ENCODE measurements around the gene KRTAP5-3. TPM values are rescaled to one million over a fixed set of nuclear protein-coding genes. Genes with fewer than 3 reads are reported as not detected.

The KRTAP5-3 gene
- total and polyA plus RNA-seq, 2 experiments from 2014 or later, result not detected

DNA sequence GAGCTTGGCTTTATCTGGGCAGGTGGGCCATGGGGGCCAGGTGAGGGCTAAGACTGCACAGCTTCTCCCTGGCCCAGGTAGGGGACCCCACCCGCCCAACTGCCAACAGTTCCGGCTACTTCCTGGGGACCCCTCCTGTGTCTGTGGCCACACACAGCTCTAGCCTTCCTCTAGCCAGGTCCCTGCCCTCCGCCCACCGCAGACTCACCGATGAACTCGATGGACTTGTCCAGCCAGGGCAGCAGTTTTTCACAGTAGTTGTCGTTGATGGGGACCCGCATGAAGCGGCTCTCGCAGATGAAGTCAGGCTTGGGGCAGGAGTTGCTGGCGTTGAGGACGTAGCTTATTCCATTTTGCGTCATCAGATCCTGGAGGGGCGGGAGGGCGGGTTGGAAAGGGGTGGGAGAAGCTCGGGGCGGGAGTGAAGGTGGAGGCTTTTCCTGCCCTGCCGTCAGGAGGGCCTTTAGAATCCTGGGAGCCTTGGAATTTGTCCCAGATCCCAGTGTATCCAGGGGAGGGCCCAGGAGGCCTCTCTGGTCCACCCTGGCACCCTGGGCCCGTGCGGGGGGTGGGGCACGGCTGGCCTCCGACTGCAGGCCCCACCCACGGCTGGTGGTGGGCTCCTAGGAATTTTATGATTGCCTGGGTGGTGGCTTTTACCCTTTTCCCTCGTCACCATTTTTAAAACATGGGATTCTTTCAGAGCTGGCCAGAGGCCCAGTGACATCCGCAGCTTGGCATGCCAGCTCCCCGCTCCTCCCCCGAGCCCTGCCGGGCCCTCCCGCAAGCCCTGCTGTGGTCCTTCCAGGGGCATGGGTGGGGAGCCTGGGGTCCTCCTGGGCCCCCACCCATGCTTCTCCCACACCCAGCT is 50.1 kb downstream of the KRTAP5-3 start:
- Histone ChIP-seq H3K4me2 (peak overlapping the region; percentile 5), H3K27me3 (no peaks in the 10 kb centered on the region), H3K9me2 (replicated peaks; ENCODE audit: insufficient read depth) (no peaks in the 10 kb centered on the region), H3K27ac (peak overlapping the region; percentile 76), H2AFZ (no peak overlapping the region), H3K4me3 (no peak overlapping the region), H4K20me1 (ENCODE audit: insufficient read depth, poor library complexity, severe bottlenecking) (no peaks in the 10 kb centered on the region), H3K9me3 (ENCODE audit: low read depth) (no peaks in the 10 kb centered on the region), H3K36me3 (replicated peaks; ENCODE audit: insufficient read depth, low read depth) (no peaks in the 10 kb centered on the region), H3K79me2 (no peaks in the 10 kb centered on the region), H3K4me1 (ENCODE audit: insufficient read depth) (peaks cover 43% of the 10 kb centered on the region)
- peak; percentile 71 for DNase-seq (ENCODE audit: low spot score)
- TF ChIP-seq EZH2phosphoT487 (IDR thresholded peaks at IDR 0.05; ENCODE audit: low read depth, severe bottlenecking, unreplicated experiment) (no peak), EZH2 (IDR thresholded peaks at IDR 0.05; ENCODE audit: borderline replicate concordance) (no peak)
- TF ChIP-seq, protein P1, sequence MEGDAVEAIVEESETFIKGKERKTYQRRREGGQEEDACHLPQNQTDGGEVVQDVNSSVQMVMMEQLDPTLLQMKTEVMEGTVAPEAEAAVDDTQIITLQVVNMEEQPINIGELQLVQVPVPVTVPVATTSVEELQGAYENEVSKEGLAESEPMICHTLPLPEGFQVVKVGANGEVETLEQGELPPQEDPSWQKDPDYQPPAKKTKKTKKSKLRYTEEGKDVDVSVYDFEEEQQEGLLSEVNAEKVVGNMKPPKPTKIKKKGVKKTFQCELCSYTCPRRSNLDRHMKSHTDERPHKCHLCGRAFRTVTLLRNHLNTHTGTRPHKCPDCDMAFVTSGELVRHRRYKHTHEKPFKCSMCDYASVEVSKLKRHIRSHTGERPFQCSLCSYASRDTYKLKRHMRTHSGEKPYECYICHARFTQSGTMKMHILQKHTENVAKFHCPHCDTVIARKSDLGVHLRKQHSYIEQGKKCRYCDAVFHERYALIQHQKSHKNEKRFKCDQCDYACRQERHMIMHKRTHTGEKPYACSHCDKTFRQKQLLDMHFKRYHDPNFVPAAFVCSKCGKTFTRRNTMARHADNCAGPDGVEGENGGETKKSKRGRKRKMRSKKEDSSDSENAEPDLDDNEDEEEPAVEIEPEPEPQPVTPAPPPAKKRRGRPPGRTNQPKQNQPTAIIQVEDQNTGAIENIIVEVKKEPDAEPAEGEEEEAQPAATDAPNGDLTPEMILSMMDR (IDR thresholded peaks at IDR 0.05; ENCODE audit: poor library complexity), result no peak
- 73% methylated on average over 16 of the region's 29 CpGs for WGBS (ENCODE audit: low lambda C conversion rate, missing lambda C conversion rate)

Other genes starting within 250 kb of the KRTAP5-3 start
- gene BRSK2, start 218.5 kb downstream of the KRTAP5-3 start, total RNA-seq, result 4.7 and 6.8 TPM in 2 replicates
- gene BRSK2, start 218.5 kb downstream of the KRTAP5-3 start, polyA plus RNA-seq, result 13.6 and 15.1 TPM in 2 replicates
- 12.5 and 18.5 TPM in 2 replicates for gene MOB2, start 121.7 kb downstream of the KRTAP5-3 start, total RNA-seq
- 37.5 and 48.2 TPM in 2 replicates for gene MOB2, start 121.7 kb downstream of the KRTAP5-3 start, polyA plus RNA-seq
- 7.9 and 8.0 TPM in 2 replicates for gene DUSP8, start 36.2 kb downstream of the KRTAP5-3 start, total RNA-seq
- gene DUSP8, start 36.2 kb downstream of the KRTAP5-3 start, polyA plus RNA-seq, result 13.0 and 17.7 TPM in 2 replicates
- gene KRTAP5-1, start 23.2 kb downstream of the KRTAP5-3 start, total RNA-seq, result not detected in 2 replicates
- 0.28 TPM in 1 of 2 replicates, not detected in the other for gene KRTAP5-1, start 23.2 kb downstream of the KRTAP5-3 start, polyA plus RNA-seq
- not detected in 2 replicates for gene KRTAP5-2, start 10.2 kb downstream of the KRTAP5-3 start, total RNA-seq
- not detected in 2 replicates for gene KRTAP5-2, start 10.2 kb downstream of the KRTAP5-3 start, polyA plus RNA-seq
- not detected in 2 replicates for gene KRTAP5-4, start 13.7 kb upstream of the KRTAP5-3 start, total RNA-seq
- gene KRTAP5-4, start 13.7 kb upstream of the KRTAP5-3 start, polyA plus RNA-seq, result not detected in 2 replicates
- not detected in 2 replicates for gene KRTAP5-5, start 21.3 kb upstream of the KRTAP5-3 start, total RNA-seq
- gene KRTAP5-5, start 21.3 kb upstream of the KRTAP5-3 start, polyA plus RNA-seq, result 0.39 and 0.54 TPM in 2 replicates
- not detected in 2 replicates for gene KRTAP5-6, start 88.7 kb upstream of the KRTAP5-3 start, total RNA-seq
- gene KRTAP5-6, start 88.7 kb upstream of the KRTAP5-3 start, polyA plus RNA-seq, result not detected in 2 replicates
- gene IFITM10, start 142.1 kb upstream of the KRTAP5-3 start, total RNA-seq, result 1.1 and 1.4 TPM in 2 replicates
- gene IFITM10, start 142.1 kb upstream of the KRTAP5-3 start, polyA plus RNA-seq, result 0.89 and 1.9 TPM in 2 replicates
- gene CTSD, start 155.5 kb upstream of the KRTAP5-3 start, total RNA-seq, result 507 and 562 TPM in 2 replicates
- gene CTSD, start 155.5 kb upstream of the KRTAP5-3 start, polyA plus RNA-seq, result 1,181 and 1,283 TPM in 2 replicates
- gene SYT8, start 226.5 kb upstream of the KRTAP5-3 start, total RNA-seq, result 2.6 and 6.3 TPM in 2 replicates
- gene SYT8, start 226.5 kb upstream of the KRTAP5-3 start, polyA plus RNA-seq, result 29.2 and 42.1 TPM in 2 replicates
- gene TNNI2, start 230.5 kb upstream of the KRTAP5-3 start, total RNA-seq, result 0.73 and 2.4 TPM in 2 replicates
- gene TNNI2, start 230.5 kb upstream of the KRTAP5-3 start, polyA plus RNA-seq, result 5.5 and 10.9 TPM in 2 replicates
- 27.1 and 29.9 TPM in 2 replicates for gene LSP1, start 244.6 kb upstream of the KRTAP5-3 start, total RNA-seq
- gene LSP1, start 244.6 kb upstream of the KRTAP5-3 start, polyA plus RNA-seq, result 41.4 and 47.0 TPM in 2 replicates

All from hepatocyte (in vitro differentiated cells).